Muscle of back (tissue), 11 donors: ENCODE results near the gene FADS2. TPM values are rescaled to one million over a fixed set of nuclear protein-coding genes. Genes with fewer than 3 reads are reported as not detected.

Experiments used
- DNase-seq, 3 donors: peaks; one replicate each; pipeline versions ENCODE4 v3.0.0 to v3.0.0-alpha.2; 2013
- polyA plus RNA-seq, 10 donors: library from polyadenylated mRNA; unstranded; fragments of 120-200 nt; gene quantifications; one replicate each; pipeline ENCODE4 v1.2.1, GENCODE V29; 2013; ENCODE audit not compliant: insufficient read length in 10 of 10

FADS2 gene
- polyA plus RNA-seq, 10 donors: 75.7 to 121 (median 87.4) TPM

DNA sequence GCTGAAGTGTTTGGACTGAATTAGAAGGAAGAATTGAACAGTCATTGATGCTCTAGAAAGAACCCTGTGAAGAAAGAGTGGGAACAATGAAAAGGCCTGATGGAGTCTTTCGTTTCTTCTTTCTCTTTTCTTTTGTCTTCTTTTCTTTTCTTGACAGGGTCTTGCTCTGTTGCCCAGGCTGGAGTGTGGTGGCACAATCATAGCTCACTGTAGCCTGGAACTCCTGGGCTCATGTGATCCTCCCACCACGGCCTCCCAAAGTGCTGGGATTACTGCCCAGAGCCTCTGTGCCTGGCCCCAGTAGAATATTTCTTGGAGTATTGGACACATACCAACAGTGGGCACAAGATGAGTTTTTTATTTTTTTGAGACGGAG is 34.3 kb upstream of the FADS2 start:
- no peak for DNase-seq

DNA sequence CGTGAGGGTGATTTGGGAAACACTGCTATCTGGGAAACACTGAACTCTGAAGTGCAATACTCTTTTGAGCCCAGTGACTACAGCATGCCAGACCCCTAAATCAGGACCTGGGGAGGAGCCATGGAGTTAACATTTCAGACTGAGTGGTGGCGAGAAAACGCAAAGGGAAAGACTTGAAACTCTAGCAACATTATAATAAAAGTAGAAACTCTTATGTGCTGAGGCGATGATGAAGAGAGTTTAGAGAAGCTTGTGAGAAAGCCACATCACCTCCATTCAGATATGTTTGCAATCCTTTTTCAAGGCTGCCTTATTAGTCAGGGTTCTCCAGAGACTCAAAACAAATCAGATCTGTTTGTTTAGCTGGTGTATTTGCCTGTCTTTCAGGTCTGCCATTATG is 33.5 kb upstream of the FADS2 start:
- DNase-seq: no peak

DNA sequence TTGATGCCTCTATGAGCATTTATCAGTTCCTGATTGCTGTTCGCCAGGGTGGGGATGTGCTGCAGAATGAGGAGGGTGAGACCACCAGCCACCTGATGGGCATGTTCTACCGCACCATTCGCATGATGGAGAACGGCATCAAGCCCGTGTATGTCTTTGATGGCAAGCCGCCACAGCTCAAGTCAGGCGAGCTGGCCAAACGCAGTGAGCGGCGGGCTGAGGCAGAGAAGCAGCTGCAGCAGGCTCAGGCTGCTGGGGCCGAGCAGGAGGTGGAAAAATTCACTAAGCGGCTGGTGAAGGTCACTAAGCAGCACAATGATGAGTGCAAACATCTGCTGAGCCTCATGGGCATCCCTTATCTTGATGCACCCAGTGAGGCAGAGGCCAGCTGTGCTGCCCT is 32.6 kb upstream of the FADS2 start:
- DNase-seq: no peak

DNA sequence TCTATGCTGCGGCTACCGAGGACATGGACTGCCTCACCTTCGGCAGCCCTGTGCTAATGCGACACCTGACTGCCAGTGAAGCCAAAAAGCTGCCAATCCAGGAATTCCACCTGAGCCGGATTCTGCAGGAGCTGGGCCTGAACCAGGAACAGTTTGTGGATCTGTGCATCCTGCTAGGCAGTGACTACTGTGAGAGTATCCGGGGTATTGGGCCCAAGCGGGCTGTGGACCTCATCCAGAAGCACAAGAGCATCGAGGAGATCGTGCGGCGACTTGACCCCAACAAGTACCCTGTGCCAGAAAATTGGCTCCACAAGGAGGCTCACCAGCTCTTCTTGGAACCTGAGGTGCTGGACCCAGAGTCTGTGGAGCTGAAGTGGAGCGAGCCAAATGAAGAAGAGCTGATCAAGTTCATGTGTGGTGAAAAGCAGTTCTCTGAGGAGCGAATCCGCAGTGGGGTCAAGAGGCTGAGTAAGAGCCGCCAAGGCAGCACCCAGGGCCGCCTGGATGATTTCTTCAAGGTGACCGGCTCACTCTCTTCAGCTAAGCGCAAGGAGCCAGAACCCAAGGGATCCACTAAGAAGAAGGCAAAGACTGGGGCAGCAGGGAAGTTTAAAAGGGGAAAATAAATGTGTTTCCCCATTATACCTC is 32.1 kb upstream of the FADS2 start:
- DNase-seq: no peak

DNA sequence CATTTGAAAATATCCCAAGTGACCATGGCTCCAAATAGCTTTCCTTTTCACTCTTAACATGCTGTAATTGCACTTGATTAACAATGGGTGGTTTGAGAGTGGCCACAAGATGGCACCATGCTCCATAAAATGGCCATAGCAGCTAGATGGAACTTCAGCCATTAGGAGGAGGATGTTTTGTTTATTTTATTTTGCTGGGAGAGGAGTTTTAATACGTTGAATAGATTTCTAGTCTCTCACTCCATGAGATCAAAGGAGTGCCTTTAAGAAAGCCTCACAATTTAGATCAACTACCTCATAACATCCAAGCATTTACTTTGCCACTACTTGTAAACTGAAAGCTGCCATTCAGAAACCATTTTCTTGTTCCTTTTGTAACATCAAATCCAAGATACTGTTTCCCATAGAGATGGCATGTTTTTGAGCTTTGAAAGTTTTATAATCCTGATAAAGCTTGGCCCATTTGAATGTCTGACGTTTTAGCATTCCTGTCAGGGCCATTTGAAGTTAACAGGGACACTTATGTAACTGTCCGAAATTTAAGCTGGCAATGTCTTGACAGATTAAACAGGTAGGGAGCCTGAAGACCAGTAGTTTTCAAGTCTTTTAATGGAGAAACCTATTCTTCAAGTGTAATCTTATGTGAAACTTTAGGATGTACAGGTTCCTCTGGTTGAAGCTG is 30.7 kb upstream of the FADS2 start:
- DNase-seq: peak; percentile 77 to 91 (median 83)

DNA sequence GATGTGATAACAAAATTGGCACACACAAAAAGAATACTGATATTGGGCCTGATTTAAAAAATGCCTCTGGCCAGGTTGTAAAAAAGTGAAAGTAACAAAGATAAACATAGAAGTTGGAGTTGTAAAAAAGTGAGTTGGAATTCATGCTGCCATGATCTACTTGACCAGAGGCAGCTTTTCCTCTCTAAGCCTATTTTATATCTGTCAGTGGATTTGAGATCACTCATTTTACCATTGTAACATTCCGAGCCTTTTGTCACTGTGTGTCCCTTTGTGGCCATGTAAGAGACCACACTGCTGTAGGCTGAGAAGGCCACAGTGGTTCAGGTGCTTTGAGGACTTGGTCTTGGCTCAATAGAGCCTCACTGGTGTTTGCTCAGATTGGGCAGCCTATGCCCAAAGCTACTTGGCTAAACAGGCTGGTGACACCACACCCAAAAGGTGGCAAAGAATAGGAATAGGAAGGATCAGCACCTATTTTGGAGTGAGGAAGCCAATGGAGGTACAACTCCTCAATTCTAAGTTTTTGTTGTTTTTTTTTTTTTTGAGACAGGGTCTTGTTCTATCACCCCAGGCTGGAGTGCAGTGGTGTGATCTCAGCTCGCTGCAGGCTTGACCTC is 28.3 kb upstream of the FADS2 start:
- DNase-seq: no peak

DNA sequence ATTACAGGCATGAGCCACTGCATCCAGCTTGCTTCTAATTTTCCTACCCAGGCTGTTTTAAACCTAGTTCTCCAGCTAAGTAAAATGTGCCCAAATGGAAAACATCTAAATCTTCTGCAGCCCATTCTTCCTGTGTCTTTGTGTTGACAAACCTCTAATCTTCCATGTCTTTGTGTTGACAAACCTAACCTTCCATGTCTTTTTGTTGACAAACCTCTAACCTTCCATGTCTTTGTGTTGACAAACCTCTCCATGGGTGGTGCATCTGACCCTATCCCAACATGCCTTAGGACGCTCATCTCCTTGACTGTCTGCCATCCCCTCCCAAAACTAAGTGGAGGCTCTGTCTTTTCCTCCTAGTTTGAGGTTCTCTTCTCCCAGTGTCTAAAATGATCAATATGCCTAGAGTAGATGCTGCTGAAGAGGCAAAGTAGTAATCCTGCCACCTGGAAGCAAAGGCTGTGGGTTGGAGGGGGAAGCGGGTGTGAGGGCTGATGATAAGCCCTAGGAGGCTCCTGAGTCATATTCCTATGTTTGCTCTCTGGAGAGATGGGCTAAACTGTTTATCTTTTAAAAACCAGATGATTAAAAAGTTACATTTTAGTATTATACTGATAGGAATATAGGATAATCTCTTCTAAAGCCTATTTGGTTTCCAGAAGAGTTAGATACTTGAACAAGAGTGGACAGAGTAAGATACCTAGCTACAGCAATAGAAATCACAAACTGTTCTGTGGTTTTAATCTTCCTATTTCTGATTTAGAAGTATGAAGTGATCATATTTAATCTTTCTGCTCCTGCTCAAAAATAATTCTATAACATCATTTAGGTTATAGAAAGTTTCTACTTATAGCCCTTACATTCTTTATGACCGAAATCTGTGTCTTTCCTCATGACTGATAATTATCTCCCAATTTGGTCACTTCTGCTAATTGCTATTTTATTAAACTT is 27.5 kb upstream of the FADS2 start:
- no peak for DNase-seq

DNA sequence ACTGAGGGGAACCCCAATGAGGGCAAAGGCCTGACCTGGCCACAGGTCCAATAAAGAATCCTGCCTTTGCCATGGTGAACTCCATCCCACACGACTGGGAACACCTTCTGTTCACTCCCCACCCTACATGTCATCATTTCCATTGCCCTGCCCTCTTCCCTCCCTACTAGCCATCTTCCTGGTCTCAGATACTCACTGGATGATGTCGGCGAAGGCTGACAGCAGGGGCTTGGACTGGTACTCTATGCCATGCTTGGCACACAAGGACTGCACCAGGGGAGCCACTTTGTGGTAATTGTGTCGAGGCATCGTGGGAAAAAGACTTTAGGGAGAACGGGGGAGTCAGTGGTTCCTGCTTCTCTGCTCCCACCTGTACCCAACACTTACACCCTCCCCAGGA is 25.5 kb upstream of the FADS2 start:
- no peak for DNase-seq

DNA sequence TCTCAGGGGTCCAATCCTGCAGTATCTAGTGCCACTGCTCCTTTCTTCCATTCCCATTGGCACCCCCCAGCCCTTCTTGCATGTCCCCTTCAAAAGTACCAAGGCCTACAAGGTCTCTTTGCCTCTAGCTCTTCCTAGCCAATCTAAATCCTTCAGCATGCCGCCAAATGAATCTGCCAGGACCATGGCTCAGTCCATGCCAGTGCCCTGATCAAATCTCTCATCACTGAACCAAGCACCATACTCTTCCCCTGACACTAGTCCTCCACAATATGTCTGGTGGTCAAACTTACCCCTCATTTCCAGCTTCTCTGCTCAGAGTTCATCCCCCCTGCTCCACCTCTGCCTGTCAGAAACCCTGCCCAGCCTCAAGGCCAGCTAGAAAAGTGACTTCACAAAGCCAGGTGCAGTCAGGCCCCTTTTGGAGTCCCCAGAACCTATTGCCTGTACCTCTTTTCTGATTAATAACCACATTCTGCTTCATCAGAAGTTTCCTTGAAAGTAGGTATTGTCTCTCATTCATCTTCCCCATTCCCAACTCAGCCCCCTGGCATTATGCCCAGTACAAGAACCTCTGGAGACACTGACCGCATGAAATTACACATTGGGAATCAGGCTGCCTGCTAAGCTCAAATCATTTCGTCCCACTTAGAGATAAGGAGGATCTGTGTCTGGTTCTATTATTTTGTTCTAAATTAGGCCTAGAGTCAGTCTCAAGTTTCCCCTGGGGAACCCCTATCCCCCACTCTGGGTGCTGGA is 24.0 kb upstream of the FADS2 start:
- DNase-seq: no peak

DNA sequence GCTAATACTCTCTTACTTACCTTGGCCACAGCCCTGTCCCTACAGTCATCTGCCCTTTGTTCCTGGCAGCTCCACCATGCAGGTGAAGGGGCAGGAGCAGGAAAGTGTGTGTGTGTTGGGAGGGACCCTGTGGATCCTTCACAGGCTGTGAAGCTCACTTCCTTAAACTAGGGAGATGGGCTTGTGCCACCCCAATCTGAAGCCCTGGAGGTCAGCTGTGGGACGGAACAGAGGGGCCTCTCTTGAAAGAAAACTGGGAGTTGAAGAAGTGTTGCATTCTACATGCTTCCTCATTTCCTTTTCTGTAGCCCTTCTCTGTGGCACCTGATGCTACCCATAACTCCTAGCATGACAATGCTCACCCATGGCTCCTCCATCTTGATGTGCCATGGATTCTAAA is 23.0 kb upstream of the FADS2 start:
- no peak for DNase-seq

DNA sequence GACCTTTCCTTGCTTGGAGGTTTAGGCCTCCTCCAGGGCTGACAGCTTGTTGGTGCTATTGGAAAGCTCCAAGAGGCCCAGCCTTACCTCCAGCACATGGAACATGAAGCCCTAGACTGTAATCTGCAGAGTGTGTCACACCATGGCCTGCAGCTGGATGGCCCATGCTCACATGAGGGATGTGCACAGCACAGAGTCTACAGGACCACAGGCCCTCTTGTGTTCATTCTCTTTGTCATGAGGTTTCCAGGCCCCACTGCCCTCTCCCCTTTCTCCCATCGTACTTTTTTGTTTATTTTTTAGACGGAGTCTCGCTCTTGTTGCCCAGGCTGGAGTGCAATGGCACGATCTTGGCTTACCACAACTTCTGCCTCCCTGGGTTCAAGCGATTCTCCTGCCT is 21.3 kb upstream of the FADS2 start:
- DNase-seq: no peak

DNA sequence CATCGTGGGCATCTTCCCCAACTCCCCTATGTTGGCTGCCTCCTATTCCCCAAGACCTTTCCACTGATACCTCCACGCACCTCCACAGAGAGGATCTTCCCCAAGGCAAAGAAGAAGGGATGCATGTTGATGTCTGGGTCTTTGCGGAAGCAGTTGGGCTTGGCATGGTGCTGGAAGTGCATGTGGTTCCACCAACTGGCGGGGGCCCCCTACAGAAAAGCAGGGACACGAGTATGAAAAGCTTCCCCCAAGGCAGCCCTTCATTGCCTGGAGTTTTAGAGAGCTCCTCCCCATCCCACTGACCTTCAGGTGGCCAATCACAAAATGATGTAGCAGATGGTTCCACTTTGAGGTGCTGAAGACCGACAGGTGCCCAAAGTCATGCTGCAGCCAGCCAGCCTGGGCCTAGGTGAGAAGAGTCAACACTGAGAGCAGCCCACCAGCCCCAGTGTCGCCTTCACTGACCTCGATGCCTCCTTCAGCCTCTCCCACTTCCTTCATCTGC is 17.4 kb upstream of the FADS2 start:
- no peak for DNase-seq

DNA sequence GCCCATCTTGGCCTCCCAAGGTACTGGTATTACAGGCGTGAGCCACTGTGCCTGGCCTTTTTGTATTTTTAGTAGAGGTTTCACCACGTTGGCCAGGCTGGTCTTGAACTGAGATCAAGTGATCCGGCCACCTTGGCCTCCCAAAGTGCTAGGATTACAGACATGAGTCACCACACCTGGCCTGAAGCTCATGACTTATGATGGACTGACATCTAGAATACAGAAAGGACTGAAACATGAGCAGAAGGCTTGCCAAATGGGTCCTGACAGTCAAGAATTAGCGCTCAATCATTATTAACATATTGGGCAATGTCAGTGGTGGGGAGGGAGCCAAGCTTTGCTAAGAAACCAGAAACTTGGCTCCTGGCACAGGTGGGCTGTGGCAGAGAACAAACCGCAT is 16.3 kb upstream of the FADS2 start:
- DNase-seq: no peak

DNA sequence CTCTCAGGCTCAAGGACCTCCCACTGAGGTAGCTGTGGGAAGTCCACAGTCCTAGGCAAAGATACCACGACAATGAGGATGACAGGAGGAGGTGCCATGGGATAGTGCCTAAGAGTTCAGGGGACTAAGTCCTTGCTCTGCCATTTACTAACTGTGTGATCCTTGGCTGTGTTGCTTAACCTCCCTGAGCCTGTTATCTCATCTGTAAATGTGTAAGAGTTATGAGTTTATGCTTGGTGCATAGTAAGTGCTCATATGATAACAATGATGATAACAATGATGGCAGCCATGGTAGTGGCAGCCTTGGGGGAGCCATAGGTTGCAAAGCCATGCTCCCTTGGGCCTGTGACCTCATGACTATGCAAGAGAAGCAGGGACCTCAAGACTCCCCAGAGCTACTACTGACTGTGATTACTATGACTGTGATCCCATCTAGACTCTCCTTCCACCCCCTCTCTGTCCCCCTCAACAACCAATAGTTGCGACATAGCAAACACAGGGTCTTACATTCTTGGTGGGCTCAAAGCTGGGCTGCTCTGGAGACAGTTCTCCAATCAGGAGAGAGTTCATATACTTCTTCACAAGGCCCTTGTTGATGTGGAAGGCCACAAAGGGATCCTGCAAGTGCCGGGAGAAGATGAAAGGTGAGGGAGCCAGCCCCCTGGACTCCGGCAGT is 15.2 kb upstream of the FADS2 start:
- no peak for DNase-seq

DNA sequence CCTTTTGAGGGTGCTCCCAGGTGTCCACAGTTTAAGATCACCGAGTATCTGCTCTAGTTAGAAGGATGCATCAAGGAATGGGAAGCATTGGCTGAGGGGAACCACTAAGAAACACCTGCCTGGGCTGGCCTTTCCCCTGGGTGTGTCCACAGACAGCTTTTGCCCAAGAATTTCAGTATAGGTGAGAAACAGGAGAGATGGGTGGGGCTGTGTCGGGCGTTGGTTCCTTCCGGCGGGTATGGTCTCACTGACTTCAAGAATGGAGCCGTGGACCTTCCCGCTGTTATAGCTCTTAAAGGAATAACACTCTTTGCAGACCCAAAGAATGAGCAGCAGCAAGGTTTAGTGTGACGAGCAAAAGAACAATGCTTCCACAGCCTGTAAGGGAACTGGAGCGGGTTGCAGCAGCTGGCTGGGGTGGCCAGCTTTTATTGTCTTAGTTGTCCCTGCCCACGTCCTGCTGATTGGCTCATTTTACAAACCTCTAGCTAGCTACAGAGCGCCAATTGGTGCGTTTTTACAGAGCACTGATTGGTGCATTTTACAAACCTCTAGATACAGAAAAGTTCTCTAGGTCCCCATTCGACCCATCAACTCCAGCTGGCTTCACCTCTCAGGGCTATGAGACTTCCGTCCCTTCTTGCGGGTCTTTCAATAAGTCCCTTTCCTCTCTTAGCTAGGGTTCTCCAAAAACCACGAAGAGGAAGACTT is 13.7 kb upstream of the FADS2 start:
- peak in 1 of 3 donors; percentile 17 for DNase-seq

DNA sequence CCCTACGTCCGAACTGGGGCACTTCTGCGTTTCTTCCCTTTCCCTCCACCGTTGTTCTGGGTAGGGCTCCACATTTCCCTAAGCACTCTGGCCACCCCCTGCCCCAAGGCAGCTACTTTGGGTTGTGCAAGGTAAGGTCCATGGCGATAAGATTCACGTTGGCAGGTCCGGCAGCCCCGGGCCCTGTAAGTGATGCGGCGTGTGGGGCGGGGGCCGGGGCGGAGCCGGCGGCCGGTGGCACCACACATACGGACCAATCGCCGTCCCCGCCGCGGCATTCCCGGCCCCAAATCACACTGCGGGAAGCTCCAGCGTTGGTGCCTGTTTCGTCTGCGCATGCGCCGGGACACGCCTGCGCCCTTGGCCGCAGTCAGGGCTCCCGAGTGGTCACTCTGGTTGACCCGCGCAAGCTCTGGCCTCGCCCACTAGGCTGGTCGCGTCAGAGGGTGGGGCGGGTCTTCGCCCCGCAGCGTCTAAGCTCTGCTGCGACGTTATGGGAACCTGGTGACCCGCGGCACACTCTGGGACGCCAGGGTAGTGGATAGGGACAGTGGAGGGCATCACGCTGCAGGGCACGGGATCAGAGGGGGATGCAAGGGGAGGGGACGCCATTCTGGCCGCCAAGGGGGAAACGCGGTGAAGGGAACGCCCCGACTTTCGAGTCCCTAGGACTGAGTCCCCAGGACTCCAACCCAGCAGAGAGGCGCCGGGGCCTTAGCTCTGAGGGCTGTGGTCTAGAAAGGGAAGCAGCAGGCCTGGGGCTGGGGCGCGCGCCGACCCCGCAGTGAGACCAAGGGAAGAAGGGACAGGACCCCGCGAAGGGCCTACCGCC is 12.9 kb upstream of the FADS2 start:
- DNase-seq: peak; percentile 92 to 98 (median 97)

DNA sequence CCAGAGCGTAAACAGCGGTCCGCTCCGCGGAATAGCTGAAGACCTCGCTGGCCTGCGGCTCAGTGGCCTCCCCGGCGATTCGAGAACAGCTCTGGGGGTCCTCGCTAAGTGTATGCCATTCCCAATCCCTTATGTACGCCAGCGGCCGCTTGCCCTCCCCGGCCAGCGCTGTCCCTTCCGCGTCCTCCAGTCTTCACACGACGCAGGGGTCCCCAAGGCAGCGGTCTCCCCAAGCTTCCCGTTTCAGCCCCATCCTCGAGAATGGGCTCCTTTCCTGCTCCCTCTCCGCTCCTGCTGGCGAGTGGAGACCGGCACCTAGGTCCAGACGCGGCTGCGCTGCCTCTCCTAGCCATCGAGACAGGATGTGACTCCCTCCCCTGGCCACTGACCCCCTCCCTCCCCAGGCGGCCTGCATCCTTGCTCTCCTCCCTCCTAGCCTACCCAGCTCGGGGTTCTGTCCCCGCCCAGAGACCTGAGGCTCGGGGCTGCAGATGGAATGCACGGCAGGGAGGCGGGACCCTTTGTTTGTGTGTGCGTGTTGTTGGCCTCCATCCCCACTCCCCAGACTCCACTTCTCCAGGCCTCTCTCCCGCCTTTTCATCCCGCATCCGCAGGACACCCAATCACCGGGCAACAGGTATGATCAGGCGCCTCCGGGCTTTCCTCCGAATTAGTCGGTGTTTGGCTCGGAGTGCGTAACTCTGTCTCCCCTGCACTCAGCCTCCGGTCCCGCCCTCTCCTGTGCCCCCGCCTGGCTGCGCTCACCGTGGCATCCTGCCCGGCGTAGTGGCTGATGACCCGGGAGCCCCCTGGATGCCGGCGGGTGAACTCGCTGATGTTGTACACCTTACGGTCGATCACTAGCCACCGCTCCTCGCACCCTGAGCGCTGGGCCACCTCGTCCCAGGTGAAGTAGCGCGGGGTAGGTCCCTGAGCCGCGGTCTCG is 12.0 kb upstream of the FADS2 start:
- peak; percentile 40 to 87 (median 60) for DNase-seq
